Astrocyte (in vitro differentiated cells and primary cell): Measurements from ENCODE around the gene LIMS2. TPM values are rescaled to one million over a fixed set of nuclear protein-coding genes. Genes with fewer than 3 reads are reported as not detected.

Experiments used
- DNase-seq: peaks from one replicate; pipeline ENCODE4 v3.0.0-alpha.2; 2010; ENCODE audit warnings: low read depth
- FAIRE-seq: peaks from 2 replicates; lab custom pipeline; 2011; peaks lifted over from hg19 to GRCh38; lab: Jason Lieb, UNC
- H2AFZ ChIP-seq: 2 replicates; pipeline ENCODE4 v1.6.0; 2012; ENCODE audit warnings: low read depth, low read length, inconsistent platforms
- H3K27ac ChIP-seq: 2 replicates; pipeline ENCODE4 v1.5.1; 2011; ENCODE audit warnings: low read depth, low read length, inconsistent platforms
- H3K27me3 ChIP-seq: 2 replicates; pipeline ENCODE4 v1.6.0; 2011; ENCODE audit warnings: low read length, inconsistent platforms; ENCODE audit not compliant: insufficient read depth
- H3K36me3 ChIP-seq: 2 replicates; pipeline ENCODE4 v1.5.1; 2011; ENCODE audit warnings: low read length, inconsistent platforms; ENCODE audit not compliant: insufficient read depth
- H3K4me1 ChIP-seq: 2 replicates; pipeline ENCODE4 v1.5.1; 2011; ENCODE audit warnings: low read length, inconsistent platforms; ENCODE audit not compliant: insufficient read depth
- H3K4me2 ChIP-seq: 2 replicates; pipeline ENCODE4 v1.6.0; 2012; ENCODE audit warnings: low read length, inconsistent platforms
- H3K4me3 ChIP-seq: 2 replicates; pipeline ENCODE4 v1.5.1; 2011; ENCODE audit warnings: low read depth, mild to moderate bottlenecking, low read length, inconsistent platforms; ENCODE audit not compliant: insufficient read depth
- H3K79me2 ChIP-seq: 2 replicates; pipeline ENCODE4 v1.6.0; 2012; ENCODE audit warnings: mild to moderate bottlenecking, low read length, inconsistent platforms; ENCODE audit not compliant: insufficient read depth
- H3K9ac ChIP-seq: 2 replicates; pipeline ENCODE4 v1.6.0; 2012; ENCODE audit warnings: mild to moderate bottlenecking, low read length, inconsistent platforms
- H3K9me3 ChIP-seq: 2 replicates; pipeline ENCODE4 v1.5.1; 2012; ENCODE audit warnings: low read depth, mild to moderate bottlenecking, low read length, inconsistent platforms; ENCODE audit not compliant: insufficient read depth
- H4K20me1 ChIP-seq: 2 replicates; pipeline ENCODE4 v1.6.0; 2012; ENCODE audit warnings: low read length, inconsistent platforms; ENCODE audit not compliant: insufficient read depth
- H3K27ac Mint-ChIP-seq: one replicate; pipeline ENCODE4 v1.8.0; 2021; ENCODE audit warnings: mild to moderate bottlenecking, mixed read lengths; ENCODE audit not compliant: unreplicated experiment
- H3K27me3 Mint-ChIP-seq: one replicate; pipeline ENCODE4 v1.8.0; 2021; ENCODE audit warnings: low read depth, mixed read lengths; ENCODE audit not compliant: unreplicated experiment
- H3K36me3 Mint-ChIP-seq: one replicate; pipeline ENCODE4 v1.8.0; 2021; ENCODE audit warnings: low read depth, mixed read lengths; ENCODE audit not compliant: unreplicated experiment
- H3K4me1 Mint-ChIP-seq: one replicate; pipeline ENCODE4 v1.8.0; 2021; ENCODE audit warnings: low read depth, mixed read lengths; ENCODE audit not compliant: unreplicated experiment
- H3K4me3 Mint-ChIP-seq: one replicate; pipeline ENCODE4 v1.8.0; 2021; ENCODE audit warnings: mild to moderate bottlenecking, moderate library complexity, mixed read lengths; ENCODE audit not compliant: unreplicated experiment
- H3K9me3 Mint-ChIP-seq: one replicate; pipeline ENCODE4 v1.8.0; 2021; ENCODE audit warnings: mild to moderate bottlenecking, mixed read lengths; ENCODE audit not compliant: unreplicated experiment
- EZH2 ChIP-seq: IDR thresholded peaks from 2 replicates; pipeline ENCODE4 v1.6.1; 2012; ENCODE audit warnings: mild to moderate bottlenecking, low read length, inconsistent platforms; ENCODE audit not compliant: insufficient read depth
- total RNA-seq: library from RNA; stranded (reverse); gene quantifications from 2 replicates; pipeline ENCODE4 v1.2.1, GENCODE V29; 2021
- TF ChIP-seq, protein P1 (sequence below): IDR thresholded peaks from 2 replicates; pipeline ENCODE4 v1.5.1; 2011; ENCODE audit warnings: low read depth, mild to moderate bottlenecking, inconsistent platforms, low read length, moderate library complexity; ENCODE audit not compliant: insufficient read depth

LIMS2 gene
- total RNA-seq, 1 donor from 2014 or later: 73.3 TPM

- no peaks in the 10 kb centered on the region for H4K20me1 ChIP-seq
- no peaks in the 10 kb centered on the region for H3K79me2 ChIP-seq
- peak overlapping the region; percentile 51 for H3K4me2 ChIP-seq
- no peak overlapping the region for H2AFZ ChIP-seq
- peaks cover 24% of the 10 kb centered on the region for H3K4me1 Mint-ChIP-seq
- no peak overlapping the region for H3K4me3 Mint-ChIP-seq
- TF ChIP-seq, protein P1, sequence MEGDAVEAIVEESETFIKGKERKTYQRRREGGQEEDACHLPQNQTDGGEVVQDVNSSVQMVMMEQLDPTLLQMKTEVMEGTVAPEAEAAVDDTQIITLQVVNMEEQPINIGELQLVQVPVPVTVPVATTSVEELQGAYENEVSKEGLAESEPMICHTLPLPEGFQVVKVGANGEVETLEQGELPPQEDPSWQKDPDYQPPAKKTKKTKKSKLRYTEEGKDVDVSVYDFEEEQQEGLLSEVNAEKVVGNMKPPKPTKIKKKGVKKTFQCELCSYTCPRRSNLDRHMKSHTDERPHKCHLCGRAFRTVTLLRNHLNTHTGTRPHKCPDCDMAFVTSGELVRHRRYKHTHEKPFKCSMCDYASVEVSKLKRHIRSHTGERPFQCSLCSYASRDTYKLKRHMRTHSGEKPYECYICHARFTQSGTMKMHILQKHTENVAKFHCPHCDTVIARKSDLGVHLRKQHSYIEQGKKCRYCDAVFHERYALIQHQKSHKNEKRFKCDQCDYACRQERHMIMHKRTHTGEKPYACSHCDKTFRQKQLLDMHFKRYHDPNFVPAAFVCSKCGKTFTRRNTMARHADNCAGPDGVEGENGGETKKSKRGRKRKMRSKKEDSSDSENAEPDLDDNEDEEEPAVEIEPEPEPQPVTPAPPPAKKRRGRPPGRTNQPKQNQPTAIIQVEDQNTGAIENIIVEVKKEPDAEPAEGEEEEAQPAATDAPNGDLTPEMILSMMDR: no peak
- TF ChIP-seq EZH2: no peak
- peak overlapping the region; percentile 22 for H3K27ac Mint-ChIP-seq
- FAIRE-seq (no peak), DNase-seq (no peak)
- H3K9me3 ChIP-seq: no peaks in the 10 kb centered on the region
- H3K27ac ChIP-seq: no peak overlapping the region
- no peak overlapping the region for H3K9ac ChIP-seq
- H3K36me3 ChIP-seq: no peaks in the 10 kb centered on the region
- H3K4me1 ChIP-seq: peaks cover 17% of the 10 kb centered on the region
- no peaks in the 10 kb centered on the region for H3K9me3 Mint-ChIP-seq
- no peaks in the 10 kb centered on the region for H3K27me3 Mint-ChIP-seq
- H3K36me3 Mint-ChIP-seq: peaks cover 17% of the 10 kb centered on the region
- no peaks in the 10 kb centered on the region for H3K27me3 ChIP-seq
- H3K4me3 ChIP-seq: no peak overlapping the region
Measured at GRCh38 chr2:127647242-127648190, 27.8 kb downstream of the LIMS2 start.

GRCh38 chr2:127646487-127647241, 28.7 kb downstream of the LIMS2 start:
- FAIRE-seq (no peak), DNase-seq (no peak)
- no peak for TF ChIP-seq EZH2
- TF ChIP-seq, protein P1: no peak
- H3K4me1 Mint-ChIP-seq: peaks cover 24% of the 10 kb centered on the region
- Histone ChIP-seq H2AFZ (peak overlapping the region; percentile 54), H3K4me1 (peaks cover 17% of the 10 kb centered on the region), H3K79me2 (no peaks in the 10 kb centered on the region), H3K9me3 (no peaks in the 10 kb centered on the region), H3K36me3 (no peaks in the 10 kb centered on the region), H3K4me3 (no peak overlapping the region), H3K27me3 (no peaks in the 10 kb centered on the region), H3K9ac (peak overlapping the region; percentile 4), H3K27ac (no peak overlapping the region), H3K4me2 (peak overlapping the region; percentile 51), H4K20me1 (no peaks in the 10 kb centered on the region)
- H3K27ac Mint-ChIP-seq: peak overlapping the region; percentile 84
- H3K27me3 Mint-ChIP-seq: no peaks in the 10 kb centered on the region
- H3K36me3 Mint-ChIP-seq: peaks cover 8% of the 10 kb centered on the region
- H3K9me3 Mint-ChIP-seq: no peaks in the 10 kb centered on the region
- H3K4me3 Mint-ChIP-seq: no peak overlapping the region
